SU-DHL-6 (cell line): ENCODE results near the gene SLCO4A1.

Experiments used
- CTCF ChIP-seq: fragments of 200-600 bp; sonication (generic); IDR thresholded peaks from one replicate; pipeline ENCODE4 v1.5.1; 2017; ENCODE audit warnings: antibody characterized with exemption, mild to moderate bottlenecking, low read length, moderate library complexity; ENCODE audit not compliant: insufficient read depth, poor library complexity, severe bottlenecking
- EZH2phosphoT487 ChIP-seq: fragments of 200-600 bp; sonication (generic), shearing (Covaris generic); conservative IDR thresholded peaks from 2 replicates; pipeline ENCODE4 v1.6.1; 2018; ENCODE audit warnings: mild to moderate bottlenecking, antibody characterized with exemption, low read length, moderate library complexity, mixed read lengths

- TF ChIP-seq CTCF, result no peak
- TF ChIP-seq EZH2phosphoT487, result no peak
These were observed 55.2 kb downstream of the SLCO4A1 start for GRCh38 chr20:62697468-62697912.
